SK-N-MC (cell line): ENCODE data around the gene SNF8.
"Not testable (repeated sequence)": the region's sequence is repeated elsewhere in the genome, so short reads cannot be mapped to it uniquely, and the experiment has no call there.

Experiments
- DNase-seq: peaks from one replicate; pipeline ENCODE4 v3.0.0-alpha.2; 2011; ENCODE audit warnings: low read depth, low spot score
- H3K27ac ChIP-seq: fragments of 200-600 bp; sonication (generic); 2 replicates; pipeline ENCODE4 v1.5.1; 2016; ENCODE audit warnings: mixed run types
- H3K36me3 ChIP-seq: fragments of 200-600 bp; sonication (generic); 2 replicates; pipeline ENCODE4 v1.6.1; 2017; ENCODE audit warnings: antibody characterized with exemption, low read length, mixed read lengths; ENCODE audit not compliant: insufficient read depth
- H3K4me3 ChIP-seq: fragments of 200-600 bp; sonication (generic); 2 replicates; pipeline ENCODE4 v1.5.1; 2016
- H3K9ac ChIP-seq: fragments of 200-600 bp; sonication (generic); 2 replicates; pipeline ENCODE4 v1.8.0; 2017; ENCODE audit warnings: mixed run types, mixed read lengths; ENCODE audit not compliant: insufficient read length
- H3K9me3 ChIP-seq: fragments of 200-600 bp; sonication (generic); 2 replicates; pipeline ENCODE4 v1.6.1; 2017; ENCODE audit warnings: low read depth, mild to moderate bottlenecking, antibody characterized with exemption, low read length, moderate library complexity, mixed read lengths
- EZH2 ChIP-seq: fragments of 200-600 bp; sonication (generic); IDR thresholded peaks from one replicate; pipeline ENCODE4 v1.6.1; 2017; ENCODE audit warnings: antibody characterized with exemption
- FOXP2 ChIP-seq: optimal IDR thresholded peaks from 2 replicates; pipeline ENCODE3; 2011; ENCODE audit warnings: mild to moderate bottlenecking, moderate library complexity; ENCODE audit not compliant: insufficient read depth; ENCODE audit errors: extremely low read length, control extremely low read depth
- POLR2AphosphoS5 ChIP-seq: IDR thresholded peaks from 2 replicates; pipeline ENCODE4 v1.6.1; 2012; ENCODE audit warnings: mild to moderate bottlenecking, low read depth, low read length, borderline replicate concordance

The SNF8 gene

DNA sequence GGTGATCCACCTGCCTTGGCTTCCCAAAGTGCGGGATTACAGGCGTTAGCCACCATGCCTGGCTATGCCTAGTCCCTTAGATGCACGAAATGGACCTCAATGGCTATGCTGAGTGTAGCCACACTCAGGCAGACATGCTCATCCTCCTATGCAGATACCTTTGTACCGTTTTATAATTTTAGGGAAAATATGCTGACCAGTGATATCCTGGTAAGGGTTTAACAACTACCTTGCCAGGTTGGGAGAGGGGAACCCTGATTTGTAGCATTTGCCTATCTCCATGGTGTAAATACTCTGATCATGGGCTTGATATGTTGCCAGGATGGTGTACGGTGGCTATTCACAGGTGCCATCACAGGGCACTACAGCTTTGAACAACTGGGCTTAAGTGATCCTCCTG, 6.9 kb upstream of the SNF8 start:
- no peak for DNase-seq
- H3K9ac ChIP-seq = no peak overlapping the region

DNA sequence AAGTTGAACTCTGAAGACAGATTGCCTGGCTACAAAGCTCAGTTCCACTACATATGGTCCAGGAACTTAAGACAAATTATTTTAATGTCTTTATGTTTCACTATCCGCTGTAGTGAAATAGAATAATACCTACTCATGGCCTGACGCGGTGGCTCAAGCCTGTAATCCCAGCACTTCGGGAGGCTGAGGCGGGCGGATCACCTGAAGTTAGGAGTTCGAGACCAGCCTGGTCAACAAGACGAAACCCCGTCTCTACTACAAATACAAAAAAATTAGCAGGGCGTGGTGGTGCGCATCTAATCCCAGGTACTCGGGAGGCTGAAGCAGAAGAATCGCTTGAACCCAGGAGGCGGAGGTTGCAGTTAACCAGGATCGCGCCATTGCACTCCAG, 614 bp upstream of the SNF8 start:
- H3K27ac ChIP-seq = peak overlapping the region; percentile 88
- DNase-seq, H3K9me3 ChIP-seq: not testable (repeated sequence)

More for the DNA sequence above, 6.9 kb upstream of the SNF8 start:
- no peak for TF ChIP-seq POLR2AphosphoS5
- TF ChIP-seq EZH2 = no peak
- TF ChIP-seq FOXP2 = no peak
- Histone ChIP-seq H3K4me3 (no peak overlapping the region), H3K9me3 (no peaks in the 10 kb centered on the region), H3K36me3 (no peaks in the 10 kb centered on the region), H3K27ac (no peak overlapping the region)

DNA sequence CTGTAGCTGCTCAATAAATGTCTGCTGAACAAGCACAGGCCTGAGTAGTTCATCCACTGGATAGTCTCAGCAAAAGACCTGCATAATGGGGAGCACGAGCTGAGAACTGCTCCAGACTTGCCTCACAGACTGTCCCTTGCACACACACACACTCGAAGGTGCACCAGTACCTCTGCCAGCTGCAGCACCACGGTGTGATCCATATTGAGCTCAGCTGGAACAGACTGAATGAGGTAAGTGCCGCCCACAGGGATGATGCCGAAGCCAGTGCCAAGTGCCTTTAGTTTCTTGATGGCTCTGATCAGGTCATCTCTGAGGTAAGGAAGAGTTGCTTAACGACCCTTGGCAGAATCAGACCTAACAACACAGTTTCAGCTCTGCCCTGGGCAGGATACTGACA, 11.6 kb downstream of the SNF8 start:
- no peak for DNase-seq
- Histone ChIP-seq H3K4me3 (no peak overlapping the region), H3K36me3 (peaks cover 88% of the 10 kb centered on the region), H3K27ac (no peak overlapping the region), H3K9ac (no peak overlapping the region), H3K9me3 (no peaks in the 10 kb centered on the region)
- TF ChIP-seq POLR2AphosphoS5 = peak; percentile 7; the same call in 1 of the 2 replicates
- TF ChIP-seq EZH2 = no peak

More for the DNA sequence above, 614 bp upstream of the SNF8 start:
- Histone ChIP-seq H3K4me3 (peak overlapping the region; percentile 99), H3K9ac (peak overlapping the region; percentile 96)
- not testable (repeated sequence) for H3K36me3 ChIP-seq

DNA sequence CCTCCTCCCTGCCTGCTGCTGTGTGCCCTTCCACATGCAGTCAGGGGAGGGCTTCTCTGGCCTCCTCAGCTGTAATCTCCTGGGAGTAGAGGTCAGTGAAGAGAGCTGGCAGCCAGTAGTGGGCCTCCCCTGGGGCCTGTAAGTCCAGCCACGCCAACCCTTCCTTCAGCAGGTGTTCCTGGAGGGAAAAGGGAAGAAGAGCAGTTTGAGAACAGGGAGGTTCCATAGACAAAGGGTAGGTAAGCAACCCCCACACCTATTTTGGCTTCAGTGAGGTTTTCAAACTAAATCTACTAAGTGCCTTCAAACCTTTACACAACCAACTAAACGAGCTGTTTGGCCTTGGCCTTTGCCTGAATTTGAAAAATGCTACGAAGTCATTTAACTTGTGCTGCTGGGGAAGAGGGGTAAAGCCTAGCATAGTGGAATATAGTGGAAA, 14.2 kb downstream of the SNF8 start:
- no peak for DNase-seq
- H3K9ac ChIP-seq = no peak overlapping the region
- H3K27ac ChIP-seq = peak overlapping the region; percentile 69; the same call in 1 of the 2 replicates
- no peak overlapping the region for H3K4me3 ChIP-seq
- peaks cover 94% of the 10 kb centered on the region for H3K36me3 ChIP-seq
- no peak for TF ChIP-seq EZH2
- TF ChIP-seq POLR2AphosphoS5 = no peak
- TF ChIP-seq FOXP2 = no peak
- H3K9me3 ChIP-seq = no peaks in the 10 kb centered on the region

DNA sequence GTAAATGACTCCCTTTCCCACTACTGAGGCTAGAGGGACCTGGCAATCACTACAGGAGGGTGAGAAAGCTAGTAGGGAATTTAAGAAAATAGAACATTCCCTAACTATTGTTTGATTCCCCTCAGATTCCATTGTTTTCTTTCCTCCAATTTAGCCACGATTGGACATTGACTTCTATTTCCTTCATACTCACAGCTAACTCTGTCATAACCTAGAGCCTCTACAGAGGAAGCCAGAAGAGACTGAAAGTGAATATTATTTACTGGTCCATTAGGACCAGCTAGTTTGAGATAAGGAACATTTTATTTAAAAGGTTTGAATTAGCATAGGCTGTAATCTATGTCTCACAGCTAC, 14.9 kb downstream of the SNF8 start:
- Histone ChIP-seq H3K36me3 (peaks cover 97% of the 10 kb centered on the region), H3K27ac (peak overlapping the region; percentile 69), H3K4me3 (no peak overlapping the region), H3K9ac (no peak overlapping the region), H3K9me3 (no peaks in the 10 kb centered on the region)
- TF ChIP-seq EZH2 (no peak), FOXP2 (no peak)
- DNase-seq = no peak

DNA sequence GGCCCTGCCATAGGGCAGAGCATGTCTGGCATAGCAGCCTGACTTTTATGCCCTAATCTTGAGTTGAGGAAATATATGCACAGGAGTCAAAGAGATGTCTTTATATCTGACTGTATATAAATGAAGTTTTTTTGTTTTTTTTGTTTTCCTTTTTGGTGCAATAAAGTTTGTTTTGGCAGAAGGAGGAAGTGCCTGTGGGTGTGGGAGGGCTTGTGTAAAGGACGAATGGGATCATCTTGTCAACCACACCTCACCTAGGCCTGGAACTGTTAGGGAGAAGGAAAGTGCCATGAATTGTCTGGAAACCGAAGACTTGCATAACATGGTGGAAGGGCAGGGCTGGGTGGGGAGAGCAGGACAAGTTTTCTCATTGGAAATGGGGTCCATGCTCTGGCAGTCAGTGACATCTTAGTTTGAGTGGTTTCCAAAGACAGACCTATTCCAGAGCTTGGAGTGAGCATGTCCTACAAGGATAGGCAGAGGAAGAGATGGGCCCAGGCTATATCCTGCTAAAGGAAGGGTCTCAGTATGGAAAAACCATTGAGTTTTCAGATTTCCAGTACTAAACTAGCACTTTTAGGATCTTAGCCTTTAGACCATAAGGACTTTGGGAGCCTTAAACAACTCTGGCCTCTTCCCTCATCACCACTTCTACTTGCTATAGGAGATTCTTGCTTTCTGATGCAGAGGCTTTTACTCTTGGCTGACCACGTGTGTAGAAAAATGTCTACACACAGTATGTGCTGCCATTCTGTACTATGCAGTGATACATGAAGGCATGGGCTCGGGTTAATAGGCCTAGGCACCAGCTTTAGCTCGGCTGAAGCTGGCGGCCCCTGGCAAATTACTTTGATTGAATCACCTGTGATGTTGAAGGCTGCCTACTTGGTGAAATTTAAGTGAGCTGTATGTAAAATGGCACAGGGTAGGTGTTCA, 15.5 kb downstream of the SNF8 start:
- DNase-seq = no peak
- TF ChIP-seq FOXP2 = no peak
- no peak for TF ChIP-seq EZH2
- no peak; the same call in none of the 2 replicates for TF ChIP-seq POLR2AphosphoS5

DNA sequence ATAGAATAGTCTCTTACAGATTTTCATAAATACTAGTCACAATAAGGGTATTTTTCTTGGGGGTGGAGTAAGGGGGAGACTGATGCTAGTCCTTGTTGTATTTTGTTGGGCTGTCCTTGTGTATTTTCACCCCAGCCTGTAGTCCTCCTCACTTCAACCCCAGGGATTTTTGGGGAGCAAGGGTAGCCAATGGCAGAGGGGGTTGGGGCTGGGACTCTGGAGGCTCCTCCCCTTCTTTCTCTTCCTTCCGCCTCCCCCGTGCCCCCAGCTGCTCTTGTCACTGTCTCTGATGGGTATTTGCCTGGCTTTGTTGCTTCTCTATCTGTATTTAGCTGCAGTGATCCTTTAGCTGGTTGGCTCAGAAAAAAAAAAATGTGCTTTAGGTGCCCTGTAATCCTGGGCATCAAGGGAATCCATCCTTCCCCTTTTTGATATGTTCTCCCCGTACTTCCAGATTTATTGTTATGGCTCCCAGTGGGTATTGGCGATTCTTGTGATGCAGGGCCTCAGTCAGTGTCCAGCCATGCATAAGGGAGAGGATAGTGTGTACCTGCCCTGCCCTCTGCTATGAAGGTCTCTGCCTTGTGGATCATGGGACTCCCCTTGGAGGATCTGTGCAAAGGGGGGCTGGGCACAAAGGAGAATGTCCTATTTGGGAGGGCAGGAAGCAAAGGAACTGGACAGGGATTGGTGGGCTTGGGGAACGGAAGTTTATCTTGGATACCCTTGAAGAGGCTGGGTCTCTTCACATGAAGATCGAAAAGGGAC, 16.5 kb downstream of the SNF8 start:
- no peak for DNase-seq
- no peak overlapping the region for H3K9ac ChIP-seq
- H3K27ac ChIP-seq = peak overlapping the region; percentile 69
- peaks cover 95% of the 10 kb centered on the region for H3K36me3 ChIP-seq
- H3K4me3 ChIP-seq = no peak overlapping the region
- H3K9me3 ChIP-seq = no peaks in the 10 kb centered on the region
- TF ChIP-seq EZH2 = no peak
- TF ChIP-seq POLR2AphosphoS5 = no peak
- TF ChIP-seq FOXP2 = no peak

More for the DNA sequence above, 15.5 kb downstream of the SNF8 start:
- Histone ChIP-seq H3K9ac (no peak overlapping the region), H3K4me3 (no peak overlapping the region), H3K36me3 (peaks cover 96% of the 10 kb centered on the region), H3K27ac (peak overlapping the region; percentile 69), H3K9me3 (no peaks in the 10 kb centered on the region)

DNA sequence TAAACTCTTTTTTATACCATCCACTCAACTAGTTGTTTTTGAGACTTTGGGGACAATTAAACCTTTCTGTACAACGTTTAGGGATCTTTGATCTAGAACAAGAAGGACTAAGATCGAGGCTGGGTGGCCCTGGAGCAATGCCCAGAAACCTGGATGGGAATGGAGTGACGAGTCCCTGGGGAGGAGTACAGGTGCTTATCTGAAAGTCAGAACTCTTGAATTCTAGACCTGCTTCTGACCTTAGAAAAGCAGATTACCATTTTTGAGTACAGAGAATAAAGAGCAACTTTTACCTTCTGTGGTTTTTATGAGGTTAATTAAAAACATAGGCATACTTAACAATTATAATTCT, 18.7 kb downstream of the SNF8 start:
- Histone ChIP-seq H3K9me3 (no peaks in the 10 kb centered on the region), H3K36me3 (peaks cover 94% of the 10 kb centered on the region), H3K9ac (no peak overlapping the region), H3K27ac (no peak overlapping the region), H3K4me3 (no peak overlapping the region)
- no peak for DNase-seq
- TF ChIP-seq EZH2 (no peak), POLR2AphosphoS5 (no peak), FOXP2 (no peak)
